IMR-90 (cell line): ENCODE results near the gene FBXL4. TPM values are rescaled to one million over a fixed set of nuclear protein-coding genes. Genes with fewer than 3 reads are reported as not detected.

Experiments
- ATAC-seq: fragments of 200-7000 bp; cut with Tn5 transposase; 2 replicates; pipeline ENCODE4 v1.9.1; 2020; ENCODE audit warnings: low read depth, mild to moderate bottlenecking, moderate library complexity
- BruUV-seq: library from RNA; stranded (reverse); fragments of 400-500 nt; replicated peaks from 2 replicates; lab custom pipeline; 2021; lab: Mats Ljungman, UMichigan
- CTCF ChIA-PET: fragments of 300-600 bp; formaldehyde crosslinking; extraction: SDS; loops from one replicate; lab custom pipeline; 2021; ENCODE audit warnings: antibody characterized with exemption; lab: Yijun Ruan, JAX
- POLR2A ChIA-PET: fragments of 300-600 bp; sonication (Branson Sonifier 250); formaldehyde crosslinking; loops from one replicate; lab custom pipeline; 2022; ENCODE audit warnings: antibody characterized with exemption; ENCODE audit not compliant: unreplicated experiment; lab: Charles Lee
- DNase-seq: peaks from one replicate; pipeline ENCODE4 v3.0.0; 2013
- H2AFZ ChIP-seq: replicated peaks from 2 replicates; pipeline ENCODE3; 2013; ENCODE audit warnings: low read length, mild to moderate bottlenecking; ENCODE audit not compliant: poor library complexity
- H2AK5ac ChIP-seq: 2 replicates; pipeline ENCODE4 v1.6.1; 2013; ENCODE audit warnings: low read depth, low read length, inconsistent platforms
- H2AK9ac ChIP-seq: replicated peaks from 2 replicates; pipeline ENCODE3; 2013; ENCODE audit warnings: mild to moderate bottlenecking, low read depth, low read length, moderate library complexity; ENCODE audit not compliant: poor library complexity
- H2BK120ac ChIP-seq: 2 replicates; pipeline ENCODE4 v1.6.1; 2013; ENCODE audit warnings: low read depth, low read length, inconsistent platforms
- H2BK15ac ChIP-seq: 3 replicates; pipeline ENCODE4 v1.6.1; 2013; ENCODE audit warnings: low read depth, low read length, inconsistent platforms
- H2BK20ac ChIP-seq: 2 replicates; pipeline ENCODE4 v1.6.1; 2013; ENCODE audit warnings: low read depth, mild to moderate bottlenecking, inconsistent platforms, low read length, moderate library complexity
- H2BK5ac ChIP-seq: 2 replicates; pipeline ENCODE4 v1.6.1; 2013; ENCODE audit warnings: mild to moderate bottlenecking, low read depth, low read length, inconsistent platforms; ENCODE audit not compliant: poor library complexity, severe bottlenecking
- H3K14ac ChIP-seq: replicated peaks from 2 replicates; pipeline ENCODE4 v1.6.1; 2013; ENCODE audit warnings: low read depth, low read length, inconsistent platforms
- H3K18ac ChIP-seq: 2 replicates; pipeline ENCODE4 v1.6.1; 2013; ENCODE audit warnings: low read depth, low read length, control low read depth
- H3K23ac ChIP-seq: 2 replicates; pipeline ENCODE4 v1.6.1; 2013; ENCODE audit warnings: low read depth, low read length, inconsistent platforms
- H3K27ac ChIP-seq: 2 replicates; pipeline ENCODE4 v1.5.1; 2013; ENCODE audit warnings: mild to moderate bottlenecking, control low read depth, low read length; ENCODE audit not compliant: insufficient read depth
- H3K27me3 ChIP-seq: 2 replicates; pipeline ENCODE4 v1.6.1; 2013; ENCODE audit warnings: low read length; ENCODE audit not compliant: control insufficient read depth, insufficient read depth
- H3K36me3 ChIP-seq: 2 replicates; pipeline ENCODE4 v1.6.1; 2013; ENCODE audit warnings: low read length, mixed read lengths; ENCODE audit not compliant: control insufficient read depth, insufficient read depth
- H3K4ac ChIP-seq: 2 replicates; pipeline ENCODE4 v1.6.1; 2013; ENCODE audit warnings: low read depth, low read length, inconsistent platforms
- H3K4me1 ChIP-seq: 2 replicates; pipeline ENCODE4 v1.6.1; 2013; ENCODE audit warnings: low read length, mixed read lengths; ENCODE audit not compliant: control insufficient read depth, insufficient read depth
- H3K4me2 ChIP-seq: 2 replicates; pipeline ENCODE4 v1.6.1; 2013; ENCODE audit warnings: low read depth, mild to moderate bottlenecking, control low read depth, low read length, moderate library complexity
- H3K4me3 ChIP-seq: 2 replicates; pipeline ENCODE4 v1.5.1; 2013; ENCODE audit warnings: low read depth, mild to moderate bottlenecking, control low read depth, low read length, moderate library complexity; ENCODE audit not compliant: insufficient read depth
- H3K56ac ChIP-seq: 2 replicates; pipeline ENCODE4 v1.6.1; 2013; ENCODE audit warnings: low read length, inconsistent platforms; ENCODE audit not compliant: insufficient read depth; ENCODE audit errors: extremely low read depth
- H3K79me1 ChIP-seq, 2 experiments: 2 replicates each; pipeline ENCODE4 v1.6.1; 2013; ENCODE audit warnings: low read length in 2 of 2, inconsistent platforms in 1 of 2, low read depth in 1 of 2
- H3K9ac ChIP-seq: 2 replicates; pipeline ENCODE4 v1.6.1; 2013; ENCODE audit warnings: low read depth, low read length, control low read depth
- H3K9me1 ChIP-seq: 2 replicates; pipeline ENCODE4 v1.6.1; 2013; ENCODE audit warnings: low read length, inconsistent platforms; ENCODE audit not compliant: insufficient read depth
- H3K9me3 ChIP-seq: 2 replicates; pipeline ENCODE4 v1.6.1; 2013; ENCODE audit warnings: low read length; ENCODE audit not compliant: control insufficient read depth, insufficient read depth
- H4K20me1 ChIP-seq: 2 replicates; pipeline ENCODE4 v1.6.1; 2013; ENCODE audit warnings: low read length, inconsistent platforms; ENCODE audit not compliant: insufficient read depth
- H4K5ac ChIP-seq: 2 replicates; pipeline ENCODE4 v1.6.1; 2013; ENCODE audit warnings: mild to moderate bottlenecking, low read depth, low read length, control low read depth
- H4K8ac ChIP-seq, 2 experiments: 2 replicates each; pipeline ENCODE4 v1.6.1; 2013; ENCODE audit warnings: low read depth in 2 of 2, low read length in 2 of 2, control low read depth in 1 of 2, inconsistent platforms in 1 of 2
- H4K91ac ChIP-seq: 2 replicates; pipeline ENCODE4 v1.6.1; 2013; ENCODE audit warnings: low read depth, low read length, inconsistent platforms; ENCODE audit not compliant: insufficient read depth
- BHLHE40 ChIP-seq: fragments of 150-350 bp; IDR thresholded peaks from 2 replicates; pipeline ENCODE4 v1.6.1; 2016; ENCODE audit warnings: mild to moderate bottlenecking, low read depth, low read length
- CHD1 ChIP-seq: IDR thresholded peaks from 2 replicates; pipeline ENCODE4 v1.6.1; 2012; ENCODE audit warnings: low read depth, low read length, improper control_type of control experiment
- MAFK ChIP-seq: IDR thresholded peaks from 2 replicates; pipeline ENCODE4 v1.6.1; 2012; ENCODE audit warnings: low read depth, low read length, improper control_type of control experiment
- MAZ ChIP-seq: IDR thresholded peaks from 2 replicates; pipeline ENCODE4 v1.6.1; 2012; ENCODE audit warnings: low read depth, mild to moderate bottlenecking, low read length, improper control_type of control experiment, moderate library complexity, borderline replicate concordance
- MXI1 ChIP-seq: IDR thresholded peaks from 2 replicates; pipeline ENCODE4 v1.6.1; 2012; ENCODE audit warnings: low read depth, mild to moderate bottlenecking, low read length, moderate library complexity, borderline replicate concordance
- NFE2L2 ChIP-seq: fragments of 150-350 bp; IDR thresholded peaks from 2 replicates; pipeline ENCODE4 v1.6.1; 2016; ENCODE audit warnings: low read depth, mild to moderate bottlenecking, low read length
- POLR2A ChIP-seq: IDR thresholded peaks from 2 replicates; pipeline ENCODE4 v1.6.1; 2012; ENCODE audit warnings: mild to moderate bottlenecking, low read depth, low read length
- RCOR1 ChIP-seq: IDR thresholded peaks from 2 replicates; pipeline ENCODE4 v1.6.1; 2012; ENCODE audit warnings: mild to moderate bottlenecking, low read length, improper control_type of control experiment; ENCODE audit not compliant: insufficient replicate concordance
- whole genome bisulfite sequencing, 2 experiments: methylation state at CpG; one replicate each; pipeline versions ENCODE4 v1.1.5 to v1.1.7; 2013; ENCODE audit warnings: missing lambda C conversion rate in 2 of 2; ENCODE audit not compliant: insufficient read length in 1 of 2; ENCODE audit errors: extremely low coverage in 2 of 2; 5-methylcytosine and 5-hydroxymethylcytosine counted together
- dilution Hi-C: fragments of 300-500 bp; cut with HindIII; formaldehyde crosslinking; loops from one replicate; pipeline ENCODE4 v1.14.3; 2018; ENCODE audit warnings: low sequenced_read_pairs; ENCODE audit not compliant: unreplicated experiment
- in situ Hi-C: fragments of 300-500 bp; cut with MboI; formaldehyde crosslinking; loops from 3 replicates; pipeline ENCODE4 v1.14.3; 2019; ENCODE audit warnings: low sequenced_read_pairs, inconsistent platforms, mixed read lengths
- intact Hi-C: fragments of 100-400 bp; cut with micrococcal nuclease; formaldehyde crosslinking; loops from 2 replicates; pipeline ENCODE4 v1.10.0; 2022
- polyA plus RNA-seq, 3 experiments: library from polyadenylated mRNA; depleted of rRNA; stranded (reverse); fragments of >200 nt; gene quantifications; 2 replicates each; pipeline ENCODE4 v1.2.3, GENCODE V29; 2012; ENCODE audit warnings: low replicate concordance in 1 of 3
- total RNA-seq: library from RNA; depleted of rRNA; stranded (reverse); fragments of >200 nt; gene quantifications from 2 replicates; pipeline ENCODE4 v1.2.3, GENCODE V29; 2012
- TF ChIP-seq, protein P1 (sequence below): fragments of 150-350 bp; IDR thresholded peaks from 2 replicates; pipeline ENCODE4 v1.6.1; 2017; ENCODE audit warnings: mild to moderate bottlenecking, antibody characterized with exemption, low read length, low read depth

FBXL4 gene
- total and polyA plus RNA-seq, 2 of the 4 experiments (the other 2 are of a cell fraction) = 7.8 to 17.6 TPM

GRCh38 chr6:98823428-98824161, 124.2 kb downstream of the FBXL4 start:
- H3K9me1 ChIP-seq = no peaks in the 10 kb centered on the region
- ATAC-seq (no peak), DNase-seq (no peak)
- H2AK5ac ChIP-seq = no peak overlapping the region
- H2BK20ac ChIP-seq = no peak overlapping the region
- H3K14ac ChIP-seq = no peak overlapping the region
- ChIA-PET CTCF (no interaction called here), POLR2A (no interaction called here)
- H3K23ac ChIP-seq = no peak overlapping the region
- H2BK15ac ChIP-seq = no peak overlapping the region
- in situ Hi-C loops = no loop called here
- no peak overlapping the region for H2BK5ac ChIP-seq
- H3K4me3 ChIP-seq = no peak overlapping the region
- TF ChIP-seq CHD1 (no peak), MXI1 (no peak), BHLHE40 (no peak), MAFK (no peak), POLR2A (no peak), RCOR1 (no peak), MAZ (no peak), NFE2L2 (no peak)
- TF ChIP-seq, protein P1, sequence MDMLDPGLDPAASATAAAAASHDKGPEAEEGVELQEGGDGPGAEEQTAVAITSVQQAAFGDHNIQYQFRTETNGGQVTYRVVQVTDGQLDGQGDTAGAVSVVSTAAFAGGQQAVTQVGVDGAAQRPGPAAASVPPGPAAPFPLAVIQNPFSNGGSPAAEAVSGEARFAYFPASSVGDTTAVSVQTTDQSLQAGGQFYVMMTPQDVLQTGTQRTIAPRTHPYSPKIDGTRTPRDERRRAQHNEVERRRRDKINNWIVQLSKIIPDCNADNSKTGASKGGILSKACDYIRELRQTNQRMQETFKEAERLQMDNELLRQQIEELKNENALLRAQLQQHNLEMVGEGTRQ = no peak
- no peak overlapping the region for H3K18ac ChIP-seq
- no peak overlapping the region for H2BK120ac ChIP-seq
- H4K8ac ChIP-seq = no peak overlapping the region
- H2AK9ac ChIP-seq = no peak overlapping the region
- no TSS peak for BruUV-seq
- no peaks in the 10 kb centered on the region for H3K36me3 ChIP-seq
- H3K4ac ChIP-seq = no peak overlapping the region
- dilution Hi-C loops = no loop called here
- H4K20me1 ChIP-seq = no peaks in the 10 kb centered on the region
- no peaks in the 10 kb centered on the region for H3K9me3 ChIP-seq
- intact Hi-C loops = no loop called here
- peaks cover 56% of the 10 kb centered on the region for H3K27me3 ChIP-seq
- H4K91ac ChIP-seq = no peak overlapping the region
- no peak overlapping the region for H2AFZ ChIP-seq
- no peaks in the 10 kb centered on the region for H3K79me1 ChIP-seq
- no peak overlapping the region for H4K5ac ChIP-seq
- H3K4me2 ChIP-seq = no peak overlapping the region; the same call in 1 of the 2 replicates
- no peaks in the 10 kb centered on the region for H3K4me1 ChIP-seq
- H3K56ac ChIP-seq = no peak overlapping the region
- H3K9ac ChIP-seq = no peak overlapping the region
- no CpG with 5 or more reads among the region's 12 CpGs for WGBS, 2 experiments
- no peak overlapping the region for H3K27ac ChIP-seq
